HepG2 (cell line): ENCODE data around the gene RGP1. TPM values are rescaled to one million over a fixed set of nuclear protein-coding genes. Genes with fewer than 3 reads are reported as not detected.

Experiments used
- ATF4 ChIP-seq, 2 experiments: fragments of 450-650 bp in 1 of 2; sonication (generic) in 1 of 2; formaldehyde crosslinking; IDR thresholded peaks; 2 replicates each; pipeline versions ENCODE4 v1.5.0 to v1.8.0; 2020 to 2022; ENCODE audit warnings: mild to moderate bottlenecking in 1 of 2, missing genetic modification reagents in 1 of 2
- CENPT ChIP-seq: sonication (generic); formaldehyde crosslinking; IDR thresholded peaks from 2 replicates; pipeline ENCODE4 v1.8.0; 2022; ENCODE audit warnings: low read depth, mild to moderate bottlenecking, moderate library complexity, missing genetic modification reagents
- MEIS2 ChIP-seq: sonication (generic); formaldehyde crosslinking; IDR thresholded peaks from 2 replicates; pipeline ENCODE4 v1.9.0; 2021; ENCODE audit warnings: mild to moderate bottlenecking, missing genetic modification reagents
- MIER2 ChIP-seq: IDR thresholded peaks from 2 replicates; pipeline ENCODE4 v1.6.1; 2016; ENCODE audit warnings: missing biosample characterization, missing genetic modification reagents
- SALL1 ChIP-seq: sonication (generic); formaldehyde crosslinking; IDR thresholded peaks from 2 replicates; pipeline ENCODE4 v1.8.0; 2022; ENCODE audit warnings: mild to moderate bottlenecking, missing genetic modification reagents
- SMAD3 ChIP-seq: sonication (generic); formaldehyde crosslinking; IDR thresholded peaks from 2 replicates; pipeline ENCODE4 v1.4.0; 2020; ENCODE audit warnings: missing genetic modification reagents
- SP2 ChIP-seq: sonication (generic); formaldehyde crosslinking; IDR thresholded peaks from 2 replicates; pipeline ENCODE4 v1.5.1; 2020; ENCODE audit warnings: mild to moderate bottlenecking, missing genetic modification reagents
- U2AF1 ChIP-seq: fragments of 200-400 bp; formaldehyde crosslinking; optimal IDR thresholded peaks from 2 replicates; pipeline ENCODE3; 2017; ENCODE audit warnings: mild to moderate bottlenecking, low read depth, low read length
- YEATS2 ChIP-seq: sonication (generic); formaldehyde crosslinking; IDR thresholded peaks from 2 replicates; pipeline ENCODE4 v1.4.0; 2020; ENCODE audit warnings: missing genetic modification reagents, borderline replicate concordance
- ZFP36L1 ChIP-seq: sonication (generic); formaldehyde crosslinking; IDR thresholded peaks from 2 replicates; pipeline ENCODE4 v1.8.0; 2022; ENCODE audit warnings: mild to moderate bottlenecking, missing genetic modification reagents, moderate library complexity
- ZNF280B ChIP-seq: sonication (generic); formaldehyde crosslinking; IDR thresholded peaks from 2 replicates; pipeline ENCODE4 v1.5.0; 2020; ENCODE audit warnings: missing genetic modification reagents, mild to moderate bottlenecking, borderline replicate concordance
- ZNF501 ChIP-seq: sonication (generic); formaldehyde crosslinking; IDR thresholded peaks from 2 replicates; pipeline ENCODE4 v1.5.1; 2020; ENCODE audit warnings: mild to moderate bottlenecking, moderate library complexity, missing genetic modification reagents
- ZNF576 ChIP-seq: sonication (generic); formaldehyde crosslinking; IDR thresholded peaks from 2 replicates; pipeline ENCODE4 v1.4.0; 2020; ENCODE audit warnings: mild to moderate bottlenecking, missing genetic modification reagents
- ZNF609 ChIP-seq: sonication (generic); formaldehyde crosslinking; IDR thresholded peaks from 2 replicates; pipeline ENCODE4 v1.4.0; 2020; ENCODE audit warnings: mild to moderate bottlenecking, missing genetic modification reagents, borderline replicate concordance
- ZNF660 ChIP-seq: sonication (generic); formaldehyde crosslinking; IDR thresholded peaks from 2 replicates; pipeline ENCODE4 v1.5.1; 2020; ENCODE audit warnings: mild to moderate bottlenecking, low read depth, missing genetic modification reagents, borderline replicate concordance
- ZNF678 ChIP-seq: sonication (generic); formaldehyde crosslinking; IDR thresholded peaks from 2 replicates; pipeline ENCODE4 v1.4.0; 2020; ENCODE audit warnings: mild to moderate bottlenecking, missing genetic modification reagents
- ZNF687 ChIP-seq: sonication (generic); formaldehyde crosslinking; IDR thresholded peaks from 2 replicates; pipeline ENCODE4 v1.5.1; 2020; ENCODE audit warnings: mild to moderate bottlenecking, missing genetic modification reagents, moderate library complexity
- ZNF740 ChIP-seq: sonication (generic); formaldehyde crosslinking; IDR thresholded peaks from 2 replicates; pipeline ENCODE4 v1.4.0; 2020; ENCODE audit warnings: missing genetic modification reagents
- polyA plus RNA-seq, 8 experiments: library from polyadenylated mRNA; depleted of rRNA in 3 of 8; stranded (reverse) in 7 of 8; unstranded in 1 of 8; fragments of >200 nt; fragmentation: Illumina TruSeq in 4 of 8; extraction: Trizol in 4 of 8; gene quantifications; 2 replicates each; pipeline versions ENCODE4 v1.2.1 to v1.2.3, GENCODE V29; 2011 to 2016; ENCODE audit warnings: low read depth in 4 of 8, missing spikeins in 1 of 8, mixed read lengths in 1 of 8; ENCODE audit not compliant: insufficient read depth in 1 of 8
- total RNA-seq, 5 experiments: library from RNA; depleted of rRNA; stranded (reverse); fragments of >200 nt; fragmentation: Illumina TruSeq; extraction: Trizol; gene quantifications; 2 replicates each; pipeline ENCODE4 v1.2.3, GENCODE V29; 2016; ENCODE audit warnings: low read depth in 1 of 5

Gene RGP1
- total and polyA plus RNA-seq, 2 of the 13 experiments (the other 11 are each of a cell fraction or from before 2014, with no cell fraction given): 12.7 to 21.0 TPM

- TF ChIP-seq ZNF280B (no peak), ZNF678 (no peak), ZNF576 (CRISPR knock-in tag) (no peak), YEATS2 (CRISPR knock-in tag) (no peak), MIER2 (CRISPR knock-in tag) (no peak), CENPT (CRISPR knock-in tag) (no peak), U2AF1 (no peak), ZFP36L1 (CRISPR knock-in tag) (no peak), SALL1 (CRISPR knock-in tag) (no peak), ZNF660 (CRISPR knock-in tag) (no peak), ZNF501 (CRISPR knock-in tag) (no peak), ATF4 (CRISPR knock-in tag; IDR thresholded peaks at IDR 0.05) (peak in 1 of 2 experiments; percentile 37; a peak in 1 of 4 replicates), SMAD3 (CRISPR knock-in tag) (no peak), ZNF687 (CRISPR knock-in tag) (no peak), MEIS2 (no peak), ZNF740 (CRISPR knock-in tag) (no peak), SP2 (CRISPR knock-in tag) (no peak), ZNF609 (CRISPR knock-in tag) (no peak)
Measured at GRCh38 chr9:35771943-35772342, 22.9 kb downstream of the RGP1 start (continued).
